Measurements from ENCODE around the gene KCTD10. TPM values are rescaled to one million over a fixed set of nuclear protein-coding genes. Genes with fewer than 3 reads are reported as not detected.

The KCTD10 gene
- total and polyA plus RNA-seq, 9 of the 15 experiments (the other 6 are each of a cell fraction or from before 2014, with no cell fraction given), result 1.9 to 37.5 (median 15.7) TPM

GRCh38 chr12:109489016-109489954 is 12.2 kb upstream of the KCTD10 start:
- Histone ChIP-seq H3K79me2 (ENCODE audit: control insufficient read depth, insufficient read depth, low read length) (no peaks in the 10 kb centered on the region), H3K4me3 (no peak overlapping the region), H4K20me1 (replicated peaks; ENCODE audit: control insufficient read depth, insufficient read depth, low read length) (no peaks in the 10 kb centered on the region), H3K4me2 (ENCODE audit: insufficient read depth, low read length) (no peak overlapping the region), H3K27ac (ENCODE audit: extremely low read depth, low read depth, low read length) (no peak overlapping the region), H3K9ac (ENCODE audit: insufficient read depth in 1 of 2, low read depth in 2 of 2, low read length in 2 of 2) (no peak overlapping the region), H3K4me1 (replicated peaks in 1 of 2; ENCODE audit: control insufficient read depth in 2 of 2, insufficient read depth in 2 of 2, low read length in 2 of 2) (no peaks in the 10 kb centered on the region), H3K36me3 (ENCODE audit: control insufficient read depth, insufficient read depth, low read length) (peaks cover 82% of the 10 kb centered on the region), H2AFZ (ENCODE audit: low read depth, low read length) (no peak overlapping the region), H3K9me1 (ENCODE audit: control insufficient read depth, insufficient read depth, low read length) (no peaks in the 10 kb centered on the region), H3K27me3 (ENCODE audit: control insufficient read depth in 2 of 2, insufficient read depth in 2 of 2, low read length in 2 of 2) (no peaks in the 10 kb centered on the region), H3K9me3 (replicated peaks; ENCODE audit: control insufficient read depth, insufficient read depth, low read depth, low read length) (no peaks in the 10 kb centered on the region)
- no peak for TF ChIP-seq NFRKB (IDR thresholded peaks at IDR 0.05; ENCODE audit: low read depth)
- TF ChIP-seq HEY1 (CRISPR knock-in tag; IDR thresholded peaks at IDR 0.05; ENCODE audit: borderline replicate concordance), result no peak
- no peak for TF ChIP-seq SUPT5H (IDR thresholded peaks at IDR 0.05)
- TF ChIP-seq STAT5B (CRISPR knock-in tag; IDR thresholded peaks at IDR 0.05), result no peak
- no peak for TF ChIP-seq ZNF197 (CRISPR knock-in tag; IDR thresholded peaks at IDR 0.05; ENCODE audit: low read depth)
- no peak for TF ChIP-seq DACH1 (IDR thresholded peaks at IDR 0.05; ENCODE audit: partially characterized antibody)
- TF ChIP-seq ZNF75A (CRISPR knock-in tag; IDR thresholded peaks at IDR 0.05), result no peak
- no peak for TF ChIP-seq ZNF512 (tag; IDR thresholded peaks at IDR 0.05)
- TF ChIP-seq MEIS2 (IDR thresholded peaks at IDR 0.05; ENCODE audit: partially characterized antibody), result no peak
- no peak for TF ChIP-seq ZNF347 (CRISPR knock-in tag; IDR thresholded peaks at IDR 0.05; ENCODE audit: low read depth)
- no peak for TF ChIP-seq ZNF444 (CRISPR knock-in tag; IDR thresholded peaks at IDR 0.05)
- no peak for FAIRE-seq
- ATAC-seq, result no peak
- in situ Hi-C loops (cut with MboI), result no loop called here
- ChIA-PET POLR2A (no interaction called here), CTCF (ENCODE audit: low intra/inter-chr PET ratio) (no interaction called here)
- BruUV-seq (replicated peaks), result no TSS peak
- WGBS (ENCODE audit: insufficient coverage, low coverage, missing lambda C conversion rate), result 89% methylated on average over 14 of the region's 14 CpGs
- no peak for DNase-seq (ENCODE audit: extremely low read depth in 1 of 4, low spot score in 3 of 4)
- intact Hi-C loops (cut with micrococcal nuclease), result no loop called here
